K562 (cell line): Measurements from ENCODE around the gene LYPLA2. TPM values are rescaled to one million over a fixed set of nuclear protein-coding genes. Genes with fewer than 3 reads are reported as not detected.

ENCODE experiments used
- ATAC-seq: fragments of 200-7000 bp; cut with Tn5 transposase; 3 replicates; pipeline ENCODE4 v1.9.1; 2020; ENCODE audit warnings: moderate library complexity
- Bru-seq: library from RNA; stranded (reverse); fragments of 400-500 nt; gene quantifications from one replicate; lab custom pipeline; 2021; lab: Mats Ljungman, UMichigan
- BruChase-seq, 2 experiments: library from RNA; stranded (reverse); fragments of 400-500 nt; gene quantifications; one replicate each; lab custom pipeline; 2021; lab: Mats Ljungman, UMichigan
- BruUV-seq: library from RNA; stranded (reverse); fragments of 400-500 nt; replicated peaks from 2 replicates; lab custom pipeline; 2021; lab: Mats Ljungman, UMichigan
- CTCF ChIA-PET: fragments of 300-600 bp; formaldehyde crosslinking; extraction: SDS; loops from one replicate; lab custom pipeline; 2021; ENCODE audit warnings: low intra/inter-chr PET ratio; lab: Yijun Ruan, JAX
- POLR2A ChIA-PET: fragments of 300-600, 350-650 bp; sonication (Branson Sonifier 250); formaldehyde crosslinking; extraction: SDS; loops from one replicate; lab custom pipeline; 2021; ENCODE audit warnings: antibody characterized with exemption, inconsistent platforms; lab: Yijun Ruan, JAX
- DNase-seq, 4 experiments: peaks; one replicate each; pipeline versions ENCODE4 v3.0.0 to v3.0.0-alpha.2; 2011 to 2018; ENCODE audit warnings: low spot score in 3 of 4, mixed read lengths in 3 of 4; ENCODE audit errors: extremely low read depth in 1 of 4
- FAIRE-seq: peaks from 2 replicates; lab custom pipeline; 2011; peaks lifted over from hg19 to GRCh38; lab: Jason Lieb, UNC
- H2AFZ ChIP-seq: 2 replicates; pipeline ENCODE4 v1.6.0; 2011; ENCODE audit warnings: low read depth, low read length, control low read depth, inconsistent platforms
- H3K27ac ChIP-seq: fragments of 200-600 bp; 3 replicates; pipeline ENCODE4 v1.8.0; 2011; ENCODE audit warnings: low read depth, mild to moderate bottlenecking, control low read depth, inconsistent platforms, low read length, moderate library complexity, mixed read lengths; ENCODE audit errors: extremely low read depth
- H3K27me3 ChIP-seq, 2 experiments: fragments of 300-600 bp in 1 of 2; 2 replicates in 1 of 2; 3 replicates in 1 of 2; pipeline versions ENCODE4 v1.6.0 to v1.8.0; 2011; ENCODE audit warnings: inconsistent platforms in 2 of 2, low read length in 2 of 2, mild to moderate bottlenecking in 1 of 2, mixed read lengths in 1 of 2, moderate library complexity in 1 of 2; ENCODE audit not compliant: control insufficient read depth in 2 of 2, insufficient read depth in 2 of 2
- H3K36me3 ChIP-seq: fragments of 300-600 bp; 3 replicates; pipeline ENCODE4 v1.8.0; 2011; ENCODE audit warnings: mild to moderate bottlenecking, low read length, inconsistent platforms; ENCODE audit not compliant: control insufficient read depth, insufficient read depth
- H3K4me1 ChIP-seq, 2 experiments: fragments of 200-600 bp in 1 of 2; replicated peaks in 1 of 2; 2 replicates in 1 of 2; 3 replicates in 1 of 2; pipeline versions ENCODE4 v1.5.1 to v1.8.0; 2011; ENCODE audit warnings: inconsistent platforms in 2 of 2, low read length in 2 of 2, mild to moderate bottlenecking in 1 of 2, mixed read lengths in 1 of 2, moderate library complexity in 1 of 2; ENCODE audit not compliant: control insufficient read depth in 2 of 2, insufficient read depth in 2 of 2
- H3K4me2 ChIP-seq: 2 replicates; pipeline ENCODE4 v1.6.1; 2011; ENCODE audit warnings: low read length, control low read depth, inconsistent platforms, mixed read lengths; ENCODE audit not compliant: insufficient read depth
- H3K4me3 ChIP-seq: fragments of 200-600 bp; sonication (generic), shearing (Covaris generic); 2 replicates; pipeline ENCODE4 v1.5.1; 2016; ENCODE audit warnings: control low read depth, inconsistent platforms
- H3K79me2 ChIP-seq: fragments of 200-600 bp; 3 replicates; pipeline ENCODE4 v1.8.0; 2011; ENCODE audit warnings: low read length, inconsistent platforms; ENCODE audit not compliant: control insufficient read depth, insufficient read depth
- H3K9ac ChIP-seq, 2 experiments: 2 replicates each; pipeline versions ENCODE4 v1.6.0 to v1.6.1; 2011; ENCODE audit warnings: low read depth in 2 of 2, low read length in 2 of 2, control low read depth in 1 of 2, inconsistent platforms in 1 of 2, mild to moderate bottlenecking in 1 of 2, mixed read lengths in 1 of 2; ENCODE audit not compliant: insufficient read depth in 1 of 2
- H3K9me1 ChIP-seq: one replicate; pipeline ENCODE4 v1.6.0; 2011; ENCODE audit warnings: inconsistent platforms, mild to moderate bottlenecking, low read length, moderate library complexity; ENCODE audit not compliant: control insufficient read depth, insufficient read depth
- H3K9me3 ChIP-seq: replicated peaks from 2 replicates; pipeline ENCODE4 v1.5.1; 2011; ENCODE audit warnings: low read depth, low read length, inconsistent platforms; ENCODE audit not compliant: control insufficient read depth, insufficient read depth
- H4K20me1 ChIP-seq: replicated peaks from 2 replicates; pipeline ENCODE4 v1.6.1; 2011; ENCODE audit warnings: low read length, inconsistent platforms, mixed read lengths; ENCODE audit not compliant: control insufficient read depth, insufficient read depth
- FOXK2 ChIP-seq, 2 experiments: fragments of 450-650 bp; IDR thresholded peaks in 1 of 2; conservative IDR thresholded peaks in 1 of 2; 2 replicates each; pipeline ENCODE4 v1.6.1; 2016; ENCODE audit warnings: low read depth in 2 of 2, mild to moderate bottlenecking in 1 of 2
- NR2C1 ChIP-seq, 2 experiments: fragments of 450-650 bp; IDR thresholded peaks; 2 replicates each; pipeline ENCODE4 v1.6.1; 2017; ENCODE audit warnings: mild to moderate bottlenecking in 2 of 2, antibody characterized with exemption in 1 of 2, inconsistent platforms in 1 of 2, missing compliant biosample characterization in 1 of 2, missing genetic modification characterization in 1 of 2
- SAP30 ChIP-seq: fragments of 200-600 bp; sonication (generic); IDR thresholded peaks from 2 replicates; pipeline ENCODE4 v1.6.1; 2012; ENCODE audit warnings: borderline replicate concordance, low read depth, mild to moderate bottlenecking, moderate library complexity, low read length, control low read depth, inconsistent platforms; ENCODE audit not compliant: insufficient read depth, poor library complexity, severe bottlenecking
- WGBS: fragments of 100-300 bp; shearing (Covaris generic); methylation state at CpG from one replicate; pipeline ENCODE4 v1.1.6; 2016; ENCODE audit warnings: low coverage, mixed read lengths; ENCODE audit not compliant: insufficient coverage; ENCODE audit errors: missing lambda C conversion rate; 5-methylcytosine and 5-hydroxymethylcytosine counted together
- in situ Hi-C: fragments of 300-500 bp; cut with MboI; formaldehyde crosslinking; loops from 4 replicates; pipeline ENCODE4 v1.15.0; 2018; ENCODE audit warnings: inconsistent platforms, mixed read lengths
- intact Hi-C: fragments of 100-400 bp; cut with micrococcal nuclease; formaldehyde crosslinking; loops from 2 replicates; pipeline ENCODE4 v1.14.2; 2022
- long read RNA-seq, 3 experiments: library from polyadenylated mRNA in 2 of 3; library from RNA in 1 of 3; unstranded in 2 of 3; stranded (forward) in 1 of 3; transcript quantifications; one replicate each; pipeline ENCODE4 v2.0.0, GENCODE V29; 2019 to 2022
- polyA minus RNA-seq, 3 experiments: library from RNA; depleted of rRNA, polyadenylated mRNA; stranded (reverse); fragments of >200 nt; gene quantifications; 2 replicates each; pipeline ENCODE4 v1.2.3, GENCODE V29; 2011
- polyA plus RNA-seq, 8 experiments: library from polyadenylated mRNA; depleted of rRNA in 4 of 8; stranded (reverse) in 5 of 8; unstranded in 3 of 8; fragments of >200 nt; fragmentation: Nextera tagmentation in 2 of 8; fragmentation: Illumina TruSeq in 1 of 8; extraction: Ambion mirVana in 2 of 8; extraction: Trizol in 1 of 8; gene quantifications; 2 replicates each; pipeline versions ENCODE4 v1.2.1 to v1.2.3, GENCODE V29; 2011 to 2014; ENCODE audit warnings: inconsistent platforms in 1 of 8, missing spikeins in 1 of 8
- total RNA-seq, 7 experiments: library from RNA; depleted of rRNA in 6 of 7; stranded (reverse); fragments of >200 nt in 6 of 7; fragmentation: Illumina TruSeq in 2 of 7; extraction: Trizol in 2 of 7; gene quantifications; 2 replicates each; pipeline versions ENCODE4 v1.2.1 to v1.2.3, GENCODE V29; 2011 to 2021; ENCODE audit warnings: low replicate concordance in 1 of 7
- TF ChIP-seq, protein P1 (sequence below): fragments of 450-650 bp; IDR thresholded peaks from 2 replicates; pipeline ENCODE4 v1.6.1; 2016; ENCODE audit warnings: missing biosample characterization, missing genetic modification characterization
- TF ChIP-seq, protein P2 (sequence below): fragments of 250-450 bp; sonication (Bioruptor Pico); IDR thresholded peaks from 2 replicates; pipeline ENCODE4 v1.8.0; 2022; ENCODE audit warnings: moderate library complexity, mild to moderate bottlenecking, inconsistent platforms
- TF ChIP-seq, protein P3 (sequence below): fragments of 450-650 bp; IDR thresholded peaks from 2 replicates; pipeline ENCODE4 v1.6.1; 2016; ENCODE audit warnings: mild to moderate bottlenecking
- TF ChIP-seq, protein P4 (sequence below): sonication (generic); formaldehyde crosslinking; IDR thresholded peaks from 2 replicates; pipeline ENCODE4 v1.9.0; 2022; ENCODE audit warnings: mild to moderate bottlenecking, missing genetic modification reagents

The LYPLA2 gene
- 27.3 and 126 TPM in 2 replicates for total RNA-seq (2011; cell fraction: chromatin; rRNA removed; ENCODE audit: low replicate concordance)
- 89.4 and 103 TPM in 2 replicates for total RNA-seq (2011; cell fraction: nucleolus; rRNA removed)
- 56.7 and 62.0 TPM in 2 replicates for total RNA-seq (2011; cell fraction: nucleoplasm; rRNA removed)
- 126 and 144 TPM in 2 replicates for total RNA-seq (2014; rRNA removed)
- 17.4 and 25.8 TPM in 2 replicates for total RNA-seq (2014; rRNA removed; fragmentation: Illumina TruSeq; extraction: Trizol)
- total RNA-seq (2015; rRNA removed; fragmentation: Illumina TruSeq; extraction: Trizol): 56.5 and 58.4 TPM in 2 replicates
- total RNA-seq (2021): 108 and 109 TPM in 2 replicates
- 60.1 and 72.7 TPM in 2 replicates for polyA plus RNA-seq (2011; rRNA removed)
- 89.6 and 223 TPM in 2 replicates for polyA plus RNA-seq (2011; cell fraction: cytosol; rRNA removed)
- 141 and 217 TPM in 2 replicates for polyA plus RNA-seq (2011; cell fraction: nucleus; rRNA removed)
- polyA plus RNA-seq (2012): 97.6 and 103 TPM in 2 replicates
- polyA plus RNA-seq (2014; fragmentation: Illumina TruSeq; extraction: Trizol): 90.2 and 141 TPM in 2 replicates
- polyA plus RNA-seq (2014; fragmentation: Nextera tagmentation; extraction: Ambion mirVana): 1 to 10 TPM; 3.9 to 9.9 TPM
- 127 and 128 TPM in 2 replicates for polyA plus RNA-seq (2014; rRNA removed)
- polyA minus RNA-seq (2011; rRNA and poly(A)+ RNA removed): 21.3 and 39.9 TPM in 2 replicates
- 64.0 and 69.4 TPM in 2 replicates for polyA minus RNA-seq (2011; cell fraction: cytosol; rRNA and poly(A)+ RNA removed)
- 25.7 and 26.4 TPM in 2 replicates for polyA minus RNA-seq (2011; cell fraction: nucleus; rRNA and poly(A)+ RNA removed)
- Bru-seq, nascent RNA: percentile 86 among the genes with signal in this experiment
- BruChase-seq, experiment 1, labeled RNA remaining after a 2-hour chase: percentile 78 among the genes with signal in this experiment
- BruChase-seq, experiment 2, labeled RNA remaining after a 6-hour chase: percentile 85 among the genes with signal in this experiment
- long read RNA-seq, experiment 1, transcript LYPLA2-205 (10 exons, 1,810 nt): major isoform, 177 of 394 reads
- long read RNA-seq, experiment 1, transcript LYPLA2-202 (8 exons, 1,072 nt): minor isoform, 9 of 394 reads
- long read RNA-seq, experiment 1, partial matches to known transcripts: 171 of 394 reads
- long read RNA-seq, experiment 1, other reads (novel, unspliced or antisense): 30 of 394 reads
- long read RNA-seq, experiment 2, transcript LYPLA2-205 (10 exons, 1,810 nt): major isoform, 35 of 145 reads
- long read RNA-seq, experiment 2, partial matches to known transcripts: 18 of 145 reads
- long read RNA-seq, experiment 2, other reads (novel, unspliced or antisense): 86 of 145 reads
- long read RNA-seq, experiment 3, transcript LYPLA2-205 (10 exons, 1,810 nt): major isoform, 128 of 156 reads
- long read RNA-seq, experiment 3, transcript LYPLA2-202 (8 exons, 1,072 nt): minor isoform, 8 of 156 reads
- long read RNA-seq, experiment 3, partial matches to known transcripts: 7 of 156 reads
- long read RNA-seq, experiment 3, other reads (novel, unspliced or antisense): 11 of 156 reads

DNA sequence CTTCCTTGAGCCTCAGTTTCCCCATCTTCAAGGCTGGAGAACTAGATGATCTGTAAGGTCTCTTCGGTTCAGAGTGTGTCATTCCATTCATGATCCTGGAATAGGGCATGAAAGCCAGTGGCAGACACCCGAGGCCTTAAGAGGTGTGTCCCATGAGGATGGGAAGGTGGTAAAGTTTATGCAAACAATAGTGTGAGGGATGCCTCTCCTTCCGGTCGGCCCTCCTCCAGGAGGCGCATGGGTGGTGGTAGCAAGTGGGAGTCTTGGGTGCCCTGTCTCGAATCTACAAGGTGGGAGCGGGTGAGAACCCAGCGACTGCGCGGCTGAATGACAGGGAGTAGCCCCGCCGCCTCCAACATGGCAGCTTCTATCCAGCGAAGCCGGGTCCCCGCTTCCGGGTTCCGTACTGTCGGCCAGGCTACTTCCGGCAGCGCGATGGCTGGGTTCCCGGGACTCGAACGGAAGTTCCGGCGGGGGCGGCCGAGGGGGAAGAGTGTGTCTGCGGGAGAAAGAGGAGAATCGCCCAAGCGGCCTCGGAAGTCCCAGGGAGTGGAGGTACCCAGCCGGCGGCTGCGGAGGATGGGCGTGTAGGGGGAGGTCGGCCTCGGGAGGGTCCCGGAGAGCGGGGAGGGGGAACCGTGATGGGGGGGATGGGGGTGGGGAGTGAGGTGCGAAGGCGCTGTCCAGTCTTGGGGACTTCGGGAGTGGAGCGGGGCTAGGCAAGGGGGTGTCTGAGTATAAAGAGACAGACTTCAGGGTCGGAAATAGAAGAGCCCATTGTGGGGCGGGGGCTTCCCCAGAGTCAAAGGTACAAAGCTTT is at the start of gene LYPLA2:
LYPLA2 (plus strand) TSS at position 450 of the 820 bp plus-strand sequence. CDS start 1,538 bp downstream, outside the sequence.
- Histone ChIP-seq H3K9me1 (no peaks in the 10 kb centered on the region), H3K36me3 (peaks cover 60% of the 10 kb centered on the region), H3K9ac (peak within 1 kb of the TSS; percentile 72 to 92), H3K27me3 (no peaks in the 10 kb centered on the region), H3K4me1 (peaks cover 31 to 49% of the 10 kb centered on the region in 2 experiments), H3K27ac (peak within 1 kb of the TSS; percentile 90), H3K4me3 (peak within 1 kb of the TSS; percentile 58), H3K79me2 (peaks cover 30% of the 10 kb centered on the region), H2AFZ (peak within 1 kb of the TSS; percentile 82), H4K20me1 (peaks cover 3% of the 10 kb centered on the region; the same call in 1 of the 2 replicates), H3K9me3 (no peaks in the 10 kb centered on the region), H3K4me2 (peak within 1 kb of the TSS; percentile 98)
- intact Hi-C loops (no loop called here), in situ Hi-C loops (no loop called here)
- no peak for FAIRE-seq
- peak; percentile 85 to 98 (median 90) for DNase-seq
- CTCF ChIA-PET: no interaction called here
- under 1% methylated on average over 42 of the region's 47 CpGs for WGBS
- BruUV-seq: TSS peak; percentile 72
- POLR2A ChIA-PET: interaction anchor here (0.6 to 10.2 kb wide), 11 partner anchors 10 to 1770 kb away, joined by 3 to 197 read pairs (median 6); partner anchors contain the start of genes GALE, PITHD1 and RPL11
- peak; percentile 92 for ATAC-seq
- TF ChIP-seq, protein P1, sequence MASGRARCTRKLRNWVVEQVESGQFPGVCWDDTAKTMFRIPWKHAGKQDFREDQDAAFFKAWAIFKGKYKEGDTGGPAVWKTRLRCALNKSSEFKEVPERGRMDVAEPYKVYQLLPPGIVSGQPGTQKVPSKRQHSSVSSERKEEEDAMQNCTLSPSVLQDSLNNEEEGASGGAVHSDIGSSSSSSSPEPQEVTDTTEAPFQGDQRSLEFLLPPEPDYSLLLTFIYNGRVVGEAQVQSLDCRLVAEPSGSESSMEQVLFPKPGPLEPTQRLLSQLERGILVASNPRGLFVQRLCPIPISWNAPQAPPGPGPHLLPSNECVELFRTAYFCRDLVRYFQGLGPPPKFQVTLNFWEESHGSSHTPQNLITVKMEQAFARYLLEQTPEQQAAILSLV (tag): no peak
- TF ChIP-seq, protein P2, sequence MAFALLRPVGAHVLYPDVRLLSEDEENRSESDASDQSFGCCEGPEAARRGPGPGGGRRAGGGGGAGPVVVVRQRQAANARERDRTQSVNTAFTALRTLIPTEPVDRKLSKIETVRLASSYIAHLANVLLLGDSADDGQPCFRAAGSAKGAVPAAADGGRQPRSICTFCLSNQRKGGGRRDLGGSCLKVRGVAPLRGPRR: no peak
- TF ChIP-seq SAP30: peak; percentile 98
- TF ChIP-seq, protein P3, sequence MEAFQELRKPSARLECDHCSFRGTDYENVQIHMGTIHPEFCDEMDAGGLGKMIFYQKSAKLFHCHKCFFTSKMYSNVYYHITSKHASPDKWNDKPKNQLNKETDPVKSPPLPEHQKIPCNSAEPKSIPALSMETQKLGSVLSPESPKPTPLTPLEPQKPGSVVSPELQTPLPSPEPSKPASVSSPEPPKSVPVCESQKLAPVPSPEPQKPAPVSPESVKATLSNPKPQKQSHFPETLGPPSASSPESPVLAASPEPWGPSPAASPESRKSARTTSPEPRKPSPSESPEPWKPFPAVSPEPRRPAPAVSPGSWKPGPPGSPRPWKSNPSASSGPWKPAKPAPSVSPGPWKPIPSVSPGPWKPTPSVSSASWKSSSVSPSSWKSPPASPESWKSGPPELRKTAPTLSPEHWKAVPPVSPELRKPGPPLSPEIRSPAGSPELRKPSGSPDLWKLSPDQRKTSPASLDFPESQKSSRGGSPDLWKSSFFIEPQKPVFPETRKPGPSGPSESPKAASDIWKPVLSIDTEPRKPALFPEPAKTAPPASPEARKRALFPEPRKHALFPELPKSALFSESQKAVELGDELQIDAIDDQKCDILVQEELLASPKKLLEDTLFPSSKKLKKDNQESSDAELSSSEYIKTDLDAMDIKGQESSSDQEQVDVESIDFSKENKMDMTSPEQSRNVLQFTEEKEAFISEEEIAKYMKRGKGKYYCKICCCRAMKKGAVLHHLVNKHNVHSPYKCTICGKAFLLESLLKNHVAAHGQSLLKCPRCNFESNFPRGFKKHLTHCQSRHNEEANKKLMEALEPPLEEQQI: no peak
- 0 out of 2 replicates have a peak, but pooled peaks have one; percentile 36 for TF ChIP-seq NR2C1 (IDR thresholded peaks at IDR 0.05)
- peak; percentile 69 for TF ChIP-seq NR2C1 (tag; IDR thresholded peaks at IDR 0.05)
- TF ChIP-seq FOXK2 (conservative IDR thresholded peaks at IDR 0.05 in 1 of 2, IDR thresholded peaks at IDR 0.05 in 1 of 2; ENCODE audit: low read depth in 2 of 2): peak in 1 of 2 experiments; percentile 61; a peak in 2 of 4 replicates
- TF ChIP-seq, protein P4, sequence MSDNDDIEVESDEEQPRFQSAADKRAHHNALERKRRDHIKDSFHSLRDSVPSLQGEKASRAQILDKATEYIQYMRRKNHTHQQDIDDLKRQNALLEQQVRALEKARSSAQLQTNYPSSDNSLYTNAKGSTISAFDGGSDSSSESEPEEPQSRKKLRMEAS (CRISPR knock-in tag): peak; percentile 66
